Measurements from ENCODE around the gene KLK4.

DNA sequence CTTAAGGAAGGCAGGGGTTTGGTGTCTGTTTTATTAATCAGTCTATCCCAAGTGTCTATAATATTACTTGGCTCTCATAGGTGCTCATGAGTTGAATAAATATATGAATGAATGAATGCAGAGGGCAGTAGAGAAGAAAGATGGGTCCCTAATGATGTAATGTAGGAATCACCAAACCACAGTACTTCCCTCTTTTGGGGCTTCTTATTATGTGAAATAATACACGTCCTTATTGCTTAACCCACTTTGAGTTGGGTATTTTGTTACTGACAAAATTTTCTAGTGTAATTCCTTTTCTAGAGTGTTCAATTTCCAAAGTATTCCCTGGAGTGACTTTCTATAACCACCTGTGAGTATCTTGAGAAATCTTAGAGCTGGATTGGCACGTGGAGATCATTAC is 28.4 kb upstream of the KLK4 start:
- TF ChIP-seq, protein P1, sequence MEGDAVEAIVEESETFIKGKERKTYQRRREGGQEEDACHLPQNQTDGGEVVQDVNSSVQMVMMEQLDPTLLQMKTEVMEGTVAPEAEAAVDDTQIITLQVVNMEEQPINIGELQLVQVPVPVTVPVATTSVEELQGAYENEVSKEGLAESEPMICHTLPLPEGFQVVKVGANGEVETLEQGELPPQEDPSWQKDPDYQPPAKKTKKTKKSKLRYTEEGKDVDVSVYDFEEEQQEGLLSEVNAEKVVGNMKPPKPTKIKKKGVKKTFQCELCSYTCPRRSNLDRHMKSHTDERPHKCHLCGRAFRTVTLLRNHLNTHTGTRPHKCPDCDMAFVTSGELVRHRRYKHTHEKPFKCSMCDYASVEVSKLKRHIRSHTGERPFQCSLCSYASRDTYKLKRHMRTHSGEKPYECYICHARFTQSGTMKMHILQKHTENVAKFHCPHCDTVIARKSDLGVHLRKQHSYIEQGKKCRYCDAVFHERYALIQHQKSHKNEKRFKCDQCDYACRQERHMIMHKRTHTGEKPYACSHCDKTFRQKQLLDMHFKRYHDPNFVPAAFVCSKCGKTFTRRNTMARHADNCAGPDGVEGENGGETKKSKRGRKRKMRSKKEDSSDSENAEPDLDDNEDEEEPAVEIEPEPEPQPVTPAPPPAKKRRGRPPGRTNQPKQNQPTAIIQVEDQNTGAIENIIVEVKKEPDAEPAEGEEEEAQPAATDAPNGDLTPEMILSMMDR (IDR thresholded peaks at IDR 0.05), result no peak
- no peak for TF ChIP-seq TEAD4 (CRISPR knock-in tag; IDR thresholded peaks at IDR 0.05)
- TF ChIP-seq, protein P2, sequence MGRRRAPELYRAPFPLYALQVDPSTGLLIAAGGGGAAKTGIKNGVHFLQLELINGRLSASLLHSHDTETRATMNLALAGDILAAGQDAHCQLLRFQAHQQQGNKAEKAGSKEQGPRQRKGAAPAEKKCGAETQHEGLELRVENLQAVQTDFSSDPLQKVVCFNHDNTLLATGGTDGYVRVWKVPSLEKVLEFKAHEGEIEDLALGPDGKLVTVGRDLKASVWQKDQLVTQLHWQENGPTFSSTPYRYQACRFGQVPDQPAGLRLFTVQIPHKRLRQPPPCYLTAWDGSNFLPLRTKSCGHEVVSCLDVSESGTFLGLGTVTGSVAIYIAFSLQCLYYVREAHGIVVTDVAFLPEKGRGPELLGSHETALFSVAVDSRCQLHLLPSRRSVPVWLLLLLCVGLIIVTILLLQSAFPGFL (CRISPR knock-in tag; IDR thresholded peaks at IDR 0.05; ENCODE audit: borderline replicate concordance), result no peak
- no peak for TF ChIP-seq SMAD3 (CRISPR knock-in tag; IDR thresholded peaks at IDR 0.05; ENCODE audit: borderline replicate concordance)
- TF ChIP-seq NFE2L1 (CRISPR knock-in tag; IDR thresholded peaks at IDR 0.05), result no peak
- no peak for TF ChIP-seq SMAD4 (CRISPR knock-in tag; IDR thresholded peaks at IDR 0.05)
- TF ChIP-seq, protein P3, sequence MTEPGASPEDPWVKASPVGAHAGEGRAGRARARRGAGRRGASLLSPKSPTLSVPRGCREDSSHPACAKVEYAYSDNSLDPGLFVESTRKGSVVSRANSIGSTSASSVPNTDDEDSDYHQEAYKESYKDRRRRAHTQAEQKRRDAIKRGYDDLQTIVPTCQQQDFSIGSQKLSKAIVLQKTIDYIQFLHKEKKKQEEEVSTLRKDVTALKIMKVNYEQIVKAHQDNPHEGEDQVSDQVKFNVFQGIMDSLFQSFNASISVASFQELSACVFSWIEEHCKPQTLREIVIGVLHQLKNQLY (CRISPR knock-in tag; IDR thresholded peaks at IDR 0.05), result no peak
- TF ChIP-seq, protein P4, sequence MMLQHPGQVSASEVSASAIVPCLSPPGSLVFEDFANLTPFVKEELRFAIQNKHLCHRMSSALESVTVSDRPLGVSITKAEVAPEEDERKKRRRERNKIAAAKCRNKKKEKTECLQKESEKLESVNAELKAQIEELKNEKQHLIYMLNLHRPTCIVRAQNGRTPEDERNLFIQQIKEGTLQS (CRISPR knock-in tag; conservative IDR thresholded peaks at IDR 0.05), result no peak
- no peak for TF ChIP-seq JUN (CRISPR knock-in tag; IDR thresholded peaks at IDR 0.05)
- TF ChIP-seq, protein P5, sequence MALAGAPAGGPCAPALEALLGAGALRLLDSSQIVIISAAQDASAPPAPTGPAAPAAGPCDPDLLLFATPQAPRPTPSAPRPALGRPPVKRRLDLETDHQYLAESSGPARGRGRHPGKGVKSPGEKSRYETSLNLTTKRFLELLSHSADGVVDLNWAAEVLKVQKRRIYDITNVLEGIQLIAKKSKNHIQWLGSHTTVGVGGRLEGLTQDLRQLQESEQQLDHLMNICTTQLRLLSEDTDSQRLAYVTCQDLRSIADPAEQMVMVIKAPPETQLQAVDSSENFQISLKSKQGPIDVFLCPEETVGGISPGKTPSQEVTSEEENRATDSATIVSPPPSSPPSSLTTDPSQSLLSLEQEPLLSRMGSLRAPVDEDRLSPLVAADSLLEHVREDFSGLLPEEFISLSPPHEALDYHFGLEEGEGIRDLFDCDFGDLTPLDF (CRISPR knock-in tag; IDR thresholded peaks at IDR 0.05), result no peak

Measured in WTC11 (cell line).